Measurements from ENCODE around the gene MTNR1A. TPM values are rescaled to one million over a fixed set of nuclear protein-coding genes. Genes with fewer than 3 reads are reported as not detected.
A peak's percentile ranks its signal among the peaks of the same experiment; 100 is the strongest.

The MTNR1A gene
- total RNA-seq, 6 donors from 2014 or later: not detected

- Histone ChIP-seq H3K4me3 (no peak overlapping the region), H3K36me3 (peaks cover 0 to 16% (median 5%) of the 10 kb centered on the region in 4 donors), H3K27ac (no peak overlapping the region), H3K9me3 (no peaks in the 10 kb centered on the region), H3K4me1 (peaks cover 0 to 3% (median 0%) of the 10 kb centered on the region in 4 donors), H3K27me3 (no peaks in the 10 kb centered on the region)
- WGBS, 2 donors: 74 to 76% methylated on average over 6 of the region's 6 CpGs
- no peak for TF ChIP-seq EP300 (IDR thresholded peaks at IDR 0.05)
- no peak for TF ChIP-seq POLR2AphosphoS5 (IDR thresholded peaks at IDR 0.05)
- no peak for TF ChIP-seq CTCF (IDR thresholded peaks at IDR 0.05)
- no peak for TF ChIP-seq POLR2A (IDR thresholded peaks at IDR 0.05)
- ATAC-seq (ENCODE audit: low FRiP score in 2 of 2) (no peak), DNase-seq (no peak)
Measured at GRCh38 chr4:186584912-186585311, 29.5 kb upstream of the MTNR1A start.

- 92 to 98% methylated on average over 6 of the region's 6 CpGs for WGBS, 2 donors
Measured at GRCh38 chr4:186581421-186581820, 26.1 kb upstream of the MTNR1A start.

GRCh38 chr4:186580669-186581068, 25.3 kb upstream of the MTNR1A start:
- TF ChIP-seq EP300 (IDR thresholded peaks at IDR 0.05) (no peak), CTCF (IDR thresholded peaks at IDR 0.05) (no peak), POLR2AphosphoS5 (IDR thresholded peaks at IDR 0.05) (no peak), POLR2A (IDR thresholded peaks at IDR 0.05) (no peak)
- DNase-seq (no peak), ATAC-seq (ENCODE audit: low FRiP score in 2 of 2) (no peak)
- WGBS, 2 donors: 92 to 97% methylated on average over 1 of the region's 1 CpG
- H3K27ac ChIP-seq: no peak overlapping the region
- H3K4me3 ChIP-seq: no peak overlapping the region
- no peaks in the 10 kb centered on the region for H3K27me3 ChIP-seq
- no peaks in the 10 kb centered on the region for H3K4me1 ChIP-seq
- H3K36me3 ChIP-seq: peaks cover 0 to 4% (median 0%) of the 10 kb centered on the region in 4 donors
- no peaks in the 10 kb centered on the region for H3K9me3 ChIP-seq

More at GRCh38 chr4:186581421-186581820, 26.1 kb upstream of the MTNR1A start:
- Histone ChIP-seq H3K9me3 (no peaks in the 10 kb centered on the region), H3K4me1 (peaks cover 0 to 2% (median 0%) of the 10 kb centered on the region in 4 donors), H3K36me3 (peaks cover 0 to 4% (median 0%) of the 10 kb centered on the region in 4 donors), H3K4me3 (no peak overlapping the region), H3K27me3 (no peaks in the 10 kb centered on the region), H3K27ac (no peak overlapping the region)
- TF ChIP-seq POLR2AphosphoS5 (IDR thresholded peaks at IDR 0.05) (no peak), POLR2A (IDR thresholded peaks at IDR 0.05) (no peak), EP300 (IDR thresholded peaks at IDR 0.05) (no peak), CTCF (IDR thresholded peaks at IDR 0.05) (no peak)
- no peak for DNase-seq
- ATAC-seq (ENCODE audit: low FRiP score in 2 of 2): no peak

- Histone ChIP-seq H3K36me3 (no peaks in the 10 kb centered on the region), H3K27me3 (no peaks in the 10 kb centered on the region), H3K9me3 (no peaks in the 10 kb centered on the region), H3K4me1 (no peaks in the 10 kb centered on the region), H3K4me3 (peak overlapping the region in 2 of 4 donors; percentile 30 to 34), H3K27ac (no peak overlapping the region)
- no peak for DNase-seq
- TF ChIP-seq CTCF (IDR thresholded peaks at IDR 0.05) (no peak), EP300 (IDR thresholded peaks at IDR 0.05) (no peak), POLR2A (IDR thresholded peaks at IDR 0.05) (no peak), POLR2AphosphoS5 (IDR thresholded peaks at IDR 0.05) (no peak)
- 47 to 52% methylated on average over 23 of the region's 23 CpGs for WGBS, 2 donors
- peak; percentile 48 to 73 for ATAC-seq (ENCODE audit: low FRiP score in 2 of 2)
Measured at GRCh38 chr4:186570193-186570996, 15.0 kb upstream of the MTNR1A start.

Measured in upper lobe of left lung (tissue), 6 donors.